Panc1 (cell line): Measurements from ENCODE around the gene ASB1.

Experiments
- POLR2AphosphoS5 ChIP-seq: IDR thresholded peaks from 2 replicates; pipeline ENCODE4 v1.6.1; 2012; ENCODE audit warnings: mild to moderate bottlenecking, low read depth, low read length, moderate library complexity
- SIN3A ChIP-seq: IDR thresholded peaks from 2 replicates; pipeline ENCODE4 v1.6.1; 2012; ENCODE audit warnings: low read depth, mild to moderate bottlenecking, low read length, moderate library complexity, borderline replicate concordance; ENCODE audit not compliant: insufficient read depth
- TCF7L2 ChIP-seq: IDR thresholded peaks from 2 replicates; pipeline ENCODE4 v1.6.1; 2011; ENCODE audit warnings: mild to moderate bottlenecking, low read depth, low read length, inconsistent platforms
- TF ChIP-seq, protein P1 (sequence below): fragments of 450-650 bp; IDR thresholded peaks from 2 replicates; pipeline ENCODE4 v1.5.1; 2017; ENCODE audit warnings: mild to moderate bottlenecking
- TF ChIP-seq, protein P2 (sequence below), 2 experiments: IDR thresholded peaks; 2 replicates each; pipeline ENCODE4 v1.6.1; 2011 to 2012; ENCODE audit warnings: low read depth in 2 of 2, control low read depth in 1 of 2, low read length in 1 of 2, mild to moderate bottlenecking in 1 of 2, moderate library complexity in 1 of 2; ENCODE audit not compliant: insufficient read depth in 1 of 2

DNA sequence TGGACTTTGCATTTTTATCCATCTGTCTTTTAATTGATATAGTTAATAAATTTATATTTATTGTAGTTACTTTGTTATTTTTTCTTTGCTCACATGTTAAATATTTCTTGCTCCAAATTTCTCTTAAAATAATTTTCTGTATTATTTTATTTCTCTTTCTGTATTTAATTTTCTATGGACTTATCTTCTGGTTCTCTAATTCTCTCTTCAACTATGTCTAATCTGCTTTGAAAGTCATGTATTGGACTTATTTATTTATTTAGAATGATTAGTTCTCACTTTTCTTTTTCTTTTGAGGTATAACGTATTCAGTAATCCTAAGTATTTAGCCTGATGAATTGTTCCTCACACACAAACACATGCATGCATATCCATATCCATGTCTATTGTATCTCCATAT is 53.1 kb downstream of the ASB1 start:
- TF ChIP-seq, protein P1, sequence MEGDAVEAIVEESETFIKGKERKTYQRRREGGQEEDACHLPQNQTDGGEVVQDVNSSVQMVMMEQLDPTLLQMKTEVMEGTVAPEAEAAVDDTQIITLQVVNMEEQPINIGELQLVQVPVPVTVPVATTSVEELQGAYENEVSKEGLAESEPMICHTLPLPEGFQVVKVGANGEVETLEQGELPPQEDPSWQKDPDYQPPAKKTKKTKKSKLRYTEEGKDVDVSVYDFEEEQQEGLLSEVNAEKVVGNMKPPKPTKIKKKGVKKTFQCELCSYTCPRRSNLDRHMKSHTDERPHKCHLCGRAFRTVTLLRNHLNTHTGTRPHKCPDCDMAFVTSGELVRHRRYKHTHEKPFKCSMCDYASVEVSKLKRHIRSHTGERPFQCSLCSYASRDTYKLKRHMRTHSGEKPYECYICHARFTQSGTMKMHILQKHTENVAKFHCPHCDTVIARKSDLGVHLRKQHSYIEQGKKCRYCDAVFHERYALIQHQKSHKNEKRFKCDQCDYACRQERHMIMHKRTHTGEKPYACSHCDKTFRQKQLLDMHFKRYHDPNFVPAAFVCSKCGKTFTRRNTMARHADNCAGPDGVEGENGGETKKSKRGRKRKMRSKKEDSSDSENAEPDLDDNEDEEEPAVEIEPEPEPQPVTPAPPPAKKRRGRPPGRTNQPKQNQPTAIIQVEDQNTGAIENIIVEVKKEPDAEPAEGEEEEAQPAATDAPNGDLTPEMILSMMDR, result no peak
- TF ChIP-seq, protein P2, sequence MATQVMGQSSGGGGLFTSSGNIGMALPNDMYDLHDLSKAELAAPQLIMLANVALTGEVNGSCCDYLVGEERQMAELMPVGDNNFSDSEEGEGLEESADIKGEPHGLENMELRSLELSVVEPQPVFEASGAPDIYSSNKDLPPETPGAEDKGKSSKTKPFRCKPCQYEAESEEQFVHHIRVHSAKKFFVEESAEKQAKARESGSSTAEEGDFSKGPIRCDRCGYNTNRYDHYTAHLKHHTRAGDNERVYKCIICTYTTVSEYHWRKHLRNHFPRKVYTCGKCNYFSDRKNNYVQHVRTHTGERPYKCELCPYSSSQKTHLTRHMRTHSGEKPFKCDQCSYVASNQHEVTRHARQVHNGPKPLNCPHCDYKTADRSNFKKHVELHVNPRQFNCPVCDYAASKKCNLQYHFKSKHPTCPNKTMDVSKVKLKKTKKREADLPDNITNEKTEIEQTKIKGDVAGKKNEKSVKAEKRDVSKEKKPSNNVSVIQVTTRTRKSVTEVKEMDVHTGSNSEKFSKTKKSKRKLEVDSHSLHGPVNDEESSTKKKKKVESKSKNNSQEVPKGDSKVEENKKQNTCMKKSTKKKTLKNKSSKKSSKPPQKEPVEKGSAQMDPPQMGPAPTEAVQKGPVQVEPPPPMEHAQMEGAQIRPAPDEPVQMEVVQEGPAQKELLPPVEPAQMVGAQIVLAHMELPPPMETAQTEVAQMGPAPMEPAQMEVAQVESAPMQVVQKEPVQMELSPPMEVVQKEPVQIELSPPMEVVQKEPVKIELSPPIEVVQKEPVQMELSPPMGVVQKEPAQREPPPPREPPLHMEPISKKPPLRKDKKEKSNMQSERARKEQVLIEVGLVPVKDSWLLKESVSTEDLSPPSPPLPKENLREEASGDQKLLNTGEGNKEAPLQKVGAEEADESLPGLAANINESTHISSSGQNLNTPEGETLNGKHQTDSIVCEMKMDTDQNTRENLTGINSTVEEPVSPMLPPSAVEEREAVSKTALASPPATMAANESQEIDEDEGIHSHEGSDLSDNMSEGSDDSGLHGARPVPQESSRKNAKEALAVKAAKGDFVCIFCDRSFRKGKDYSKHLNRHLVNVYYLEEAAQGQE (IDR thresholded peaks at IDR 0.05; ENCODE audit: insufficient read depth in 1 of 2, low read depth in 2 of 2, low read length in 1 of 2), result no peak
- TF ChIP-seq POLR2AphosphoS5 (no peak), TCF7L2 (no peak), SIN3A (no peak)
